Activated CD4-positive, alpha-beta memory T cell treated with anti-CD3 and anti-CD28 coated beads for 36 hours (primary cell): ENCODE results near the gene CELF5. TPM values are rescaled to one million over a fixed set of nuclear protein-coding genes. Genes with fewer than 3 reads are reported as not detected.
A peak's percentile ranks its signal among the peaks of the same experiment; 100 is the strongest.

ENCODE experiments used
- CTCF ChIA-PET: fragments of 350-600 bp; sonication (Branson Sonifier 250); formaldehyde crosslinking; loops from one replicate; lab custom pipeline; 2021; ENCODE audit warnings: antibody characterized with exemption, inconsistent platforms; lab: Charles Lee
- POLR2A ChIA-PET: fragments of 350-600 bp; sonication (Branson Sonifier 250); formaldehyde crosslinking; loops from one replicate; lab custom pipeline; 2021; ENCODE audit warnings: antibody characterized with exemption; lab: Charles Lee
- DNase-seq: peaks from one replicate; pipeline ENCODE4 v3.0.0-alpha.2; 2020
- H3K27ac Mint-ChIP-seq: one replicate; pipeline ENCODE4 v1.8.0; 2021; ENCODE audit warnings: mixed read lengths
- H3K27me3 Mint-ChIP-seq: one replicate; pipeline ENCODE4 v1.8.0; 2021; ENCODE audit warnings: mixed read lengths
- H3K36me3 Mint-ChIP-seq: one replicate; pipeline ENCODE4 v1.8.0; 2021; ENCODE audit warnings: mixed read lengths
- H3K4me1 Mint-ChIP-seq: one replicate; pipeline ENCODE4 v1.8.0; 2021; ENCODE audit warnings: low read depth, mixed read lengths
- H3K4me3 Mint-ChIP-seq: one replicate; pipeline ENCODE4 v1.8.0; 2021; ENCODE audit warnings: mild to moderate bottlenecking, mixed read lengths
- H3K9me3 Mint-ChIP-seq: one replicate; pipeline ENCODE4 v1.8.0; 2021; ENCODE audit warnings: mixed read lengths
- intact Hi-C: fragments of 100-400 bp; cut with micrococcal nuclease; formaldehyde crosslinking; loops from one replicate; pipeline ENCODE4 v1.15.1; 2023
- total RNA-seq, 2 experiments: library from RNA; stranded (reverse); gene quantifications; one replicate each; pipeline ENCODE4 v1.2.3, GENCODE V29; 2021

The CELF5 gene
- total RNA-seq, 2 experiments from 2014 or later: 0.14 TPM; not detected in 1

DNA sequence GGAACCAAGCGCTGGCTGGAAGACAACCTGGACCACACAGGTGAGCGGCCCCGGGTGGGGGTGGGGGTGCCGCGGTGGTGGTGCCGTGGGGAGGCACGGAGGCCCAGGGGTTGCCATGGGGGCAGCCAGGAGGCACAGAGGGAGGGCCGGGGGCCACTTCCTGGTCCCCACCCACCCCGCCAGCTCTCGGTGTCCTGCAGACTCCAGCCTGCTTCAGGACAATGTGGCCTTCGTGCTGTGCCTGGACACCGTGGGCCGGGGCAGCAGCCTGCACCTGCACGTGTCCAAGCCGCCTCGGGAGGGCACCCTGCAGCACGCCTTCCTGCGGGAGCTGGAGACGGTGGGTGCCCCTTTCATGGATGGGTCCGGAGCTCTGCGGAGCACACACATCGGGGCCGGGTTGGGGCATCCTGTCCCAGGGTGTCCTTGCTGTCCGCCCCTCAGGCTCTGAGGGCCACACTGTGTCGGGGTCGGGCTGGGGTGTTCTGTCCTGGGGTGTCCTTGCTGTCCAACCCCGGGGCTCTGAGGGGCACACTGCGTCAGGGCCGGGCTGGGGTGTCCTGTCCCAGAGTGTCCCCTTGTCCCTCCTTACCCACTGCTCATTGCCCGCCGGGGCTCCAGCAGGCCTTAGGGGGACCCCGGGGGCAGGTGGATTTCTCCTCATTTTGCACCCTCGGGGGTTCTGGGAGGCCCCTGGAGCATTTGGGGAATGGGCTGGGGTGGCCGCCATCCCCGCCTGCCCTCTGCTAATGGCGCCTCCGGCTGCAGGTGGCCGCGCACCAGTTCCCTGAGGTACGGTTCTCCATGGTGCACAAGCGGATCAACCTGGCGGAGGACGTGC, 20.4 kb upstream of the CELF5 start:
- peaks cover 5% of the 10 kb centered on the region for H3K36me3 Mint-ChIP-seq
- H3K27ac Mint-ChIP-seq: no peak overlapping the region
- CTCF ChIA-PET: no interaction called here
- no peaks in the 10 kb centered on the region for H3K9me3 Mint-ChIP-seq
- intact Hi-C loops: no loop called here
- H3K27me3 Mint-ChIP-seq: no peaks in the 10 kb centered on the region
- H3K4me1 Mint-ChIP-seq: no peaks in the 10 kb centered on the region
- no peak overlapping the region for H3K4me3 Mint-ChIP-seq
- POLR2A ChIA-PET: no interaction called here
- no peak for DNase-seq

GRCh38 chr19:3204646-3205275, 19.7 kb upstream of the CELF5 start:
- POLR2A ChIA-PET: no interaction called here
- intact Hi-C loops: no loop called here

GRCh38 chr19:3206216-3206953, 18.1 kb upstream of the CELF5 start:
- intact Hi-C loops: no loop called here
- ChIA-PET CTCF (interaction anchor here (1.0 kb wide), 2 partner anchors 9 to 17 kb away, joined by 3 to 4 read pairs; no protein-coding TSS in a partner anchor), POLR2A (no interaction called here)
- Mint-ChIP-seq H3K27ac (no peak overlapping the region), H3K4me3 (no peak overlapping the region), H3K36me3 (peaks cover 2% of the 10 kb centered on the region), H3K9me3 (no peaks in the 10 kb centered on the region), H3K27me3 (no peaks in the 10 kb centered on the region), H3K4me1 (no peaks in the 10 kb centered on the region)
- DNase-seq: no peak

More at GRCh38 chr19:3204646-3205275, 19.7 kb upstream of the CELF5 start:
- DNase-seq: no peak
- H3K4me1 Mint-ChIP-seq: no peaks in the 10 kb centered on the region
- CTCF ChIA-PET: no interaction called here
- no peaks in the 10 kb centered on the region for H3K27me3 Mint-ChIP-seq
- H3K9me3 Mint-ChIP-seq: no peaks in the 10 kb centered on the region
- peaks cover 5% of the 10 kb centered on the region for H3K36me3 Mint-ChIP-seq
- no peak overlapping the region for H3K27ac Mint-ChIP-seq
- no peak overlapping the region for H3K4me3 Mint-ChIP-seq

DNA sequence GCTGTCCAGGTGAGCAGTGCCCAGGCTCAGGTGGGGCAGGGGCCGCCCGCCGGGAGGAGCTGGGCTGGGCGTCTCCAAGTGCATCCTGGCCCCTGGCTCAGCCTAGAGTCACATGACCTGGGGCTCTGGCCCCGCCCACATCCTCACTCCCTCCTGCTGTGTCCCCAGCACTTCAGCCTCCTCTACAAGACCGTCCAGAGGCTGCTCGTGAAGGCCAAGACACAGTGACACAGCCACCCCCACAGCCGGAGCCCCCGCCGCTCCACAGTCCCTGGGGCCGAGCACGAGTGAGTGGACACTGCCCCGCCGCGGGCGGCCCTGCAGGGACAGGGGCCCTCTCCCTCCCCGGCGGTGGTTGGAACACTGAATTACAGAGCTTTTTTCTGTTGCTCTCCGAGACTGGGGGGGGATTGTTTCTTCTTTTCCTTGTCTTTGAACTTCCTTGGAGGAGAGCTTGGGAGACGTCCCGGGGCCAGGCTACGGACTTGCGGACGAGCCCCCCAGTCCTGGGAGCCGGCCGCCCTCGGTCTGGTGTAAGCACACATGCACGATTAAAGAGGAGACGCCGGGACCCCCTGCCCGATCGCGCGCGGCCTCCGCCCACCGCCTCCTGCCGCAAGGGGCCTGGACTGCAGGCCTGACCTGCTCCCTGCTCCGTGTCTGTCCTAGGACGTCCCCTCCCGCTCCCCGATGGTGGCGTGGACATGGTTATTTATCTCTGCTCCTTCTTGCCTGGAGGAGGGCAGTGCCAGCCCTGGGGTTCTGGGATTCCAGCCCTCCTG, 16.8 kb upstream of the CELF5 start:
- DNase-seq: no peak
- intact Hi-C loops: no loop called here
- peaks cover 2% of the 10 kb centered on the region for H3K36me3 Mint-ChIP-seq
- ChIA-PET CTCF (interaction anchor here (1.0 kb wide), 1 partner anchor 8 kb away, joined by 3 read pairs; no protein-coding TSS in a partner anchor), POLR2A (no interaction called here)
- H3K4me3 Mint-ChIP-seq: no peak overlapping the region
- H3K4me1 Mint-ChIP-seq: no peaks in the 10 kb centered on the region
- H3K27ac Mint-ChIP-seq: no peak overlapping the region
- H3K9me3 Mint-ChIP-seq: no peaks in the 10 kb centered on the region
- H3K27me3 Mint-ChIP-seq: no peaks in the 10 kb centered on the region

GRCh38 chr19:3208317-3209207, 15.9 kb upstream of the CELF5 start:
- POLR2A ChIA-PET: no interaction called here
- intact Hi-C loops: no loop called here
- Mint-ChIP-seq H3K36me3 (peaks cover 2% of the 10 kb centered on the region), H3K27ac (no peak overlapping the region), H3K27me3 (no peaks in the 10 kb centered on the region), H3K4me3 (no peak overlapping the region), H3K4me1 (no peaks in the 10 kb centered on the region), H3K9me3 (no peaks in the 10 kb centered on the region)
- CTCF ChIA-PET: no interaction called here
- DNase-seq: no peak

DNA sequence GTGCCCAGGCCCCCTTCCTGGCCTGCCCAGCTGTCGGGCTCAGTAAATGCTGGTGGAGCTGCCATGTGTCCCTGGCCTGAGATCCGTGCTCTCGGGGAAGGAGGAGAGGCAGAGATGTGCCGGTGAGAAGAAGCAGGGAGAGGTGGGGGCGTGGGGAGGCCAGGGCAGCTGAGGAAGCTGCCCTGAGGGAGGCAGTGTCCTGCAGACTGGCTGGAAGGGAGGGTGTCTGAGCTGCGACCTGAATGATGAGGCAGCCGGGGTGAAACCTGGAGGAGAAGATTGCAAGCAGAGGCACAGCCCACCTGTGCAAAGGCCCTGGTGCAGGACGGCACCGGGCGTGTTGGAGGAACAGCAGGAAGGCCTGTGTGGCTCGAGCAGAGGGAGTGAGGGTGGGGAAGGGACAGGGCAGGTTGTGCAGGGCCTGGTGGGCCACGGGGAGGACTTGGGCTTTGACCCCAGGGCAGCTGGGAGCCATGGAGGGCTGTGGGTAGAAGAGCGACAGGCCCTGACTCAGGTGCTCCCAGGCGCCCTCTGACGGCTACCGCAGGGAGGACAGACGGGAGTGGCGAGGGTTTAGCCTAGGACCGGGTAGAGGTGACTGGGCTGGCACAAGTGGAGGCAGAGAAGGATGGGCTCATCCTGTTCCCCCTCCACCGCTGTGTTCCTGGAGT, 14.0 kb upstream of the CELF5 start:
- intact Hi-C loops: no loop called here
- CTCF ChIA-PET: interaction anchor here (1.0 to 1.4 kb wide), 4 partner anchors 20 to 135 kb away, joined by 3 to 4 read pairs (median 3); no protein-coding TSS in a partner anchor
- Mint-ChIP-seq H3K27me3 (no peaks in the 10 kb centered on the region), H3K4me1 (no peaks in the 10 kb centered on the region), H3K9me3 (no peaks in the 10 kb centered on the region), H3K27ac (no peak overlapping the region), H3K4me3 (no peak overlapping the region), H3K36me3 (peaks cover 2% of the 10 kb centered on the region)
- POLR2A ChIA-PET: no interaction called here
- DNase-seq: peak; percentile 83

GRCh38 chr19:3211191-3211590, 13.3 kb upstream of the CELF5 start:
- Mint-ChIP-seq H3K36me3 (peaks cover 2% of the 10 kb centered on the region), H3K27ac (no peak overlapping the region), H3K4me1 (no peaks in the 10 kb centered on the region), H3K27me3 (no peaks in the 10 kb centered on the region), H3K9me3 (no peaks in the 10 kb centered on the region), H3K4me3 (no peak overlapping the region)
- intact Hi-C loops: no loop called here
- CTCF ChIA-PET: interaction anchor here (0.8 to 1.4 kb wide), 4 partner anchors 20 to 136 kb away, joined by 3 to 5 read pairs (median 3); no protein-coding TSS in a partner anchor
- POLR2A ChIA-PET: no interaction called here
- DNase-seq: no peak

GRCh38 chr19:3213159-3213558, 11.3 kb upstream of the CELF5 start:
- no peak for DNase-seq
- Mint-ChIP-seq H3K9me3 (no peaks in the 10 kb centered on the region), H3K4me3 (no peak overlapping the region), H3K4me1 (no peaks in the 10 kb centered on the region), H3K27me3 (no peaks in the 10 kb centered on the region), H3K36me3 (no peaks in the 10 kb centered on the region), H3K27ac (no peak overlapping the region)
- POLR2A ChIA-PET: no interaction called here
- CTCF ChIA-PET: no interaction called here
- intact Hi-C loops: no loop called here

GRCh38 chr19:3216874-3217273, 7.6 kb upstream of the CELF5 start:
- ChIA-PET CTCF (no interaction called here), POLR2A (no interaction called here)
- no peaks in the 10 kb centered on the region for H3K9me3 Mint-ChIP-seq
- DNase-seq: no peak
- no peak overlapping the region for H3K4me3 Mint-ChIP-seq
- H3K4me1 Mint-ChIP-seq: no peaks in the 10 kb centered on the region
- intact Hi-C loops: no loop called here
- no peak overlapping the region for H3K27ac Mint-ChIP-seq
- H3K27me3 Mint-ChIP-seq: no peaks in the 10 kb centered on the region
- no peaks in the 10 kb centered on the region for H3K36me3 Mint-ChIP-seq

- no peak for DNase-seq
- peaks cover 4% of the 10 kb centered on the region for H3K27me3 Mint-ChIP-seq
- no peak overlapping the region for H3K27ac Mint-ChIP-seq
- ChIA-PET CTCF (no interaction called here), POLR2A (no interaction called here)
- H3K4me1 Mint-ChIP-seq: no peaks in the 10 kb centered on the region
- H3K4me3 Mint-ChIP-seq: no peak overlapping the region
- intact Hi-C loops: no loop called here
- H3K36me3 Mint-ChIP-seq: no peaks in the 10 kb centered on the region
- no peaks in the 10 kb centered on the region for H3K9me3 Mint-ChIP-seq
These were observed 3.9 kb upstream of the CELF5 start for GRCh38 chr19:3220576-3220975.
